Activated effector memory CD4-positive, alpha-beta T cell treated with anti-CD3 and anti-CD28 coated beads, Interleukin-2, amount 50 U/mL, for 16 hours (primary cell): ENCODE measurements around the gene RLBP1.
"Not testable (repeated sequence)": the region's sequence is repeated elsewhere in the genome, so short reads cannot be mapped to it uniquely, and the experiment has no call there.

ENCODE experiments used
- DNase-seq: peaks from one replicate; pipeline ENCODE4 v3.0.0-alpha.2; 2020

The RLBP1 gene

DNA sequence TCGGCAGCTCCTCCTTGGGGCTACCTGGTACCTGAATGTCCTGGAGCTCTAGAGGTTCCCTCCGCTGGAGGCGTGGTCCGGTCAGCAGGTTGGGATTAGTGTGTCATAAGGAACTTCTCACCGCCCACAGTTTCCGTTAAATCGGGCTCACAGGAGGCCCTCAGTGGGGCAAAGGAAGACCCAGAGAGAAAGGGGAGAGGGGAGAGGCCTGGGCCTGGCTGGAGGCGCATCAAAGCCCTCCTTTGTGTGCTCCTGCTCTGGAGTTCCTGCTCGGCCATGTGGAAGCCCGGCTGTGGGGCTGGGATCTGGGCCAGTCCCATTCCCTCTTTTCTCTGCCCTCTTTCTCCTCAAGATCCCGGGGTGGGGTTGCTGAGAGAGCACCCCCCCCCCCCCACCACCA lies at the start of gene RLBP1:
TSS of gene RLBP1 (minus strand) at position 37 of the 400 bp plus-strand sequence. CDS start 2,604 bp downstream, outside the sequence.
- no peak for DNase-seq

DNA sequence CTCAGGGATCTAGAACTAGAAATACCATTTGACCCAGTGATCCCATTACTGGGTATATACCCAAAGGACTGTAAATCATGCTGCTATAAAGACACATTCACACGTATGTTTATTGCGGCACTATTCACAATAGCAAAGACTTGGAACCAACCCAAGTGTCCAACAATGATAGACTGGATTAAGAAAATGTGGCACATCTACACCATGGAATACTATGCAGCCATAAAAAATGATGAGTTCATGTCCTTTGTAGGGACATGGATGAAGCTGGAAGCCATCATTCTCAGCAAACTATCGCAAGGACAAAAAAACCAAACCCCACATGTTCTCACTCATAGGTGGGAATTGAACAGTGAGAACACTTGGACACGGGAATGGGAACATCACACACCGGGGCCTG lies 28.8 kb upstream of the RLBP1 start:
- not testable (repeated sequence) for DNase-seq

DNA sequence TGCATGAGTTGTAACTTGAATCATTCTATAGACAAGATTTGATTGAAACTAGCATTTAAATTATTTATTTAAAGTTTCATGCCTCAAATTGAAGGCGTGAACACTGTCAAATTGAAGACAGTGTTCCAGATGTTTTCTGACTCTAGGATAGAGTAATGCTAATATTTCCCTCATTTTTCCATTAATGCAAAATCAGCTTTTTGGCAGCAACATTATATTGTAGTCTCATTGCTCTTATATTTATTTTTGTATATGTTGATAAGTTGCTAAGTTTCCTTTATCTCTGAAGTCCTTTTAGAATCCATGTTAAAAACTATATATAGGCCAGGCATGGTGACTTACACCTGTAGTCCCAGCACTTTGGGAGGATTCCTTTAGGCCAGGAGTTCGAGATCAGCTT lies 27.2 kb upstream of the RLBP1 start:
- no peak for DNase-seq

- no peak for DNase-seq
Observed at GRCh38 chr15:89247446-89247845, 26.1 kb upstream of the RLBP1 start.

GRCh38 chr15:89244574-89244903 lies 23.2 kb upstream of the RLBP1 start:
- no peak for DNase-seq

GRCh38 chr15:89243691-89244573 lies 22.6 kb upstream of the RLBP1 start, which contains the start of gene FANCI:
TSS of gene FANCI (plus strand) at chr15:89243979. CDS start at chr15:89247648, 3,669 bp downstream.
- DNase-seq = peak; percentile 99

GRCh38 chr15:89243046-89243690 lies 21.8 kb upstream of the RLBP1 start:
- no peak for DNase-seq

- not testable (repeated sequence) for DNase-seq
Observed at GRCh38 chr15:89239883-89240810, 18.8 kb upstream of the RLBP1 start.

DNA sequence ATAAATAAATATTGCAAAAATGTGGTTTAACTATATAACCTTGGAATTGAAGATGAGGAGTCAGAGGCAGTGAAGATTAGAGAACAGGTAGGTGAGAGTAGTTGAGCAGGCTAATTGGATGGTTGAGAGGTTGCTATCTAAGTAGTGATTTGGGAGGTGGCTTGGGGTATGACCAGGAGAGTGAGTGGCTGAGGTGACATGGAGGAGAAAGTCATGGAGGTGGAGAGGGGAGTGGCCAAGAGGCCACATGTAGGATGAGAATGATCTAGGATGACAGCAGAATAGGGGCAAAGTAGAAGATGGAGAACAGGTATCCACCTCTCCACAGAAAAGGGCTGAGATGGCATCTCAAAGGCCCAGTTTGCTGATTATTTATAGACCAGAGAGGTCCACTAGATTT lies 10.5 kb upstream of the RLBP1 start:
- no peak for DNase-seq

GRCh38 chr15:89230277-89230676 lies 8.9 kb upstream of the RLBP1 start:
- no peak for DNase-seq

- DNase-seq = no peak
Observed at GRCh38 chr15:89227425-89227824, 6.0 kb upstream of the RLBP1 start.

DNA sequence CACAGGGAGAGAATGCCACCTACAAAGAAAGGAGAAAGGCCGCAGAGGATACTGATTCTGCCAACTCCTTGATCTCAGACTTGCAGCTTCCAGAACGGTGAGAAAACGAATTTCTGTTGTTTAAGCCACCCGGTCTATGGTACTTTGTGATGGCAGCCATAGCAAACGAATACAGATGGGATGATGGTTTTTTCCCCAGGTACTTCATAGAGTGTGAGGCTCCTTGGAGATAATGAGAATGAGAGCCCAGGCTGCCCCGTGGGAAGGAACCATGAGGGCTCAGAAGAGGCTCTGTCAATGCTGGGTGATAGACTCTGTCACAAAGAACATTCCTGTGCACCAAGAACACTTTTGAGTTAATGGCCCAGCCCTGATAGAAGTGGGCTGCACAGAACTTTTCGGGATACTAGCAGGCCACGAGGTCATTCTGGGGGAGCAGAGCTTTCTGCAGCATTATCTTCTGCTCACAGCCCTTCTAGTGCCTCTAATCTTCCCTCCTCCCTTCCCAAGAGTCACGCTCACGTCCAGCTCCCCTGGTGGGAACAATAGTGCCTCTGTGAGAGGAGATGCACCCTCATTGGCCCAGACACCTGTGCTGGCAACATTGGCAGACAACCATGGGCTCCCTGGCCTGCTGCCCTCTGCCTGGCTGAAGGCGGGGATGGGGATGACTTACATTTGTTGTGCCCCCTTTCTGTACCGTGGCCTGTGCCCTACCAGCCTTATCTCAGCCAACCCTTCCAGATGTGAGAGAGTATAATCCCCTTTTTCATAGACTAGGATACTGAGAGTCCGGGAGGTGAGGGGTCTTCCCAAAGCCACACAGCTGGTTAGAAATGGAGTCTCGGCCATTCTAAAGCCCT lies 5.2 kb upstream of the RLBP1 start:
- no peak for DNase-seq

DNA sequence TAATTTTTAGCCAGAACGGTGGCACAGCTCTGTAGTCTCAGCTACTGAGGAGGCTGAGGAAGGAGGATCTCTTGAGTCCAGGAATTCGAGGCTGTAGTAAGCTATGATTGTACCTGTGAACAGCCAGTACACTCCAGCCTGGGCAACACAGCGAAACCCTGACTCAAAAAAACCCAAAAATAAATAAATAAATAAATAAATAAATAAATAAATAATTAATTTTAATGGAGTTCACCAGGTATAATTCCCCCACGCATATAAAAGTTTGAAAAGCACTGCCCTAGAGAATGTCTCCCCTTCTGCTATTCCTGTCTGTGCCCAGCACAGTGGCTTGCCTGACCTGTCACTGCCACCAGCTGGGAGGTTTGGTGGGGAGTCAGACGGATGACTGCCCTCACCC lies 4.2 kb upstream of the RLBP1 start:
- DNase-seq = no peak

DNA sequence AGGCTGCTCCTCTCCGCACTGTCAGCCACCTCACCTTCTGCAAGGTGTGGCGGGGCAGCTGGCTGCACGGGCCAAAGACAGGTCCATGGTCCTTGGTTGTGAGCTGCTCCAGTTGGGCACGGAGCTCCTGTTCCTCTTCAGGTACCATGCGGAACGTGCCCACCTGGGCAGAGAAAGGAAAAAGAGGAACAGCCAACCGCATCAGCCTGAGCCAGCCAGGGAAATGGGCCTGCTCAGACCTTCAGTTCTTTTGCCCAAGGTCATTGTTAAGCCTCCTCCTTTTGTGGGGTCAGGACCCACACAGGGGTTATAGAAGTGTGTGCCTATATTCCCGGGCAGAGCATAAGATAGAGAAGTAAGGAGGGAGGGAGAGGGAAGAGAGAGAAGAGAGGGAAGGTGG lies 2.8 kb downstream of the RLBP1 start:
- peak; percentile 45 for DNase-seq

DNA sequence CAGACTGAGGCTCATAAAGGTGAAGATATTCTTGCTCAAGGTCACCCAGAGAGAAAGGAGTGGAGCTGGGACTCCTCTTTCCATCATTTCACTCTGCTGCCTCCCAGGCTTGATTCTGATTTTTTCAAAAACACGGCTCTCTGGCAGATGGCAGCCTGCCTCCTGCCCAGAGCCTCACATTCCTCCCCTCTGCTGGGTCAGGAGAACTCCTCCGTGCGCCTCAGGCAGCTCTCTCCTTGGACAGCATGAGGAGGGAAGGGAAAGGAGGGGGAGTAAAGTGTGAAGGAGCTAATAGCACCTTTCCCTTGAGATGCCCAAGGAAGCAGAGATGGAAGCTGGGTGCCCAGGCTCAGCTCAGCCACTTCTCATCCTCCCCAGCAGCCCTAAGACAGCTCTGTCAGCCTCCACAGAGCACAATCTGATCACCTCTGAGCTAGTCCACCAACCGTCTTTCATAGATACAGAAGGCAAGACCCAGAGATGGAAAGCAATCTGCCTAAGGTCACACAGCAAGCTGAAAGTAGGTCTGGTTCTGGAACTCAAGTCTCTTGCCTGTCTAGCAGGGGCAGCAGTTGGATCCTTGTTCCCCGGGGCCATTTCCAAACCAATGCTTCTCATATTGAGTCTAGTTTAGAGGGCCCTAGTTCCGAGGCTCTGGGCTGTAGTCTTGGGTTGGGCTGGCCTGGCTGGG lies 3.5 kb downstream of the RLBP1 start:
- no peak for DNase-seq

GRCh38 chr15:89217031-89217430 lies 4.3 kb downstream of the RLBP1 start:
- peak; percentile 13 for DNase-seq

- no peak for DNase-seq
Observed at GRCh38 chr15:89215627-89216026, 5.8 kb downstream of the RLBP1 start.

DNA sequence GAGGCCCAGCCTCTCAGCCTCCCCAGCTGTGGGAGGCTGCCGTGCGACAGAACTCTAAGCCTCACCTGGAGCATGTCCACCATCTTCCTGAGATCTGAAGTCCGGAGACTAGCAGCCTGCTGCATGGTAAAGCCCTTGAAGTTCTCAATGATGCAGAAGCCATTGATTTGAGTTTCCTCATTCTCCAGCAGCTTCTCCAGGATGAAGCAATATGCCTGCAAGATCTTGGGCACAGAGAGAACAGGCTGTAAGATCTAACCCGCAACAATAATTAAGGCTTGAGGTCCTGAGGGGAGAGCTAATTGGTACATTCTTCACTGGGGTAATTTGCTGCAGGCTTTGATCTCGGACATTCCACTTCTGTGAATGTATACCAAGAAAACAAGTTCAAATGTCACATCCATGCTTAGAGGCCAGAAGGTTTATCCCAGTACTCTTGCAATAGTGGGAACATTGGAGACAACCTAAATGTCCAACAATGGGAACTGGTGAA lies 9.7 kb downstream of the RLBP1 start:
- no peak for DNase-seq

- no peak for DNase-seq
Observed at GRCh38 chr15:89209057-89209456, 12.3 kb downstream of the RLBP1 start.

GRCh38 chr15:89208256-89208655 lies 13.1 kb downstream of the RLBP1 start:
- no peak for DNase-seq

DNA sequence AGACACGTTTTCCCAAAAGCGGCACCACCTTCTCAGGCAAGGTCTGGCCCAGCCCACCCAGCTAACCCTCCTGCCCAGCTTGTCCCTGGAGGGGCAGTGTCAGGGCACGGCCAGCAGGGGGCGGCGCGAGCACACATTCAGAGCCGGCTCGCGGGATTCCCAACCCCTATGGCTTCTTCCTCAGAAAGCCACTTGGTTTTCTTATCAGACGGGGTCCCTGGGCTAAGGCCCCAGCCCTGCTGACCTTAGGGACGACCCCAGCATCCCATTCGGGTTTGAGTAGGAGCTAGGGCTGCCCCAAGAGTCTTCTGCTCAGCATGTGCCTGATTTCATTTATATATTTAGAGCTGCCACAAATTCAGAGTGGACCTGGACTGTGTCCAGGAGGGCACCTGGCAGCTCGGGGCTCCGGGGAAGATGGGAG lies 14.5 kb downstream of the RLBP1 start:
- peak; percentile 89 for DNase-seq
